ENCODE measurements around the gene BCL2L2. TPM values are rescaled to one million over a fixed set of nuclear protein-coding genes. Genes with fewer than 3 reads are reported as not detected.
"Not testable (repeated sequence)": the region's sequence is repeated elsewhere in the genome, so short reads cannot be mapped to it uniquely, and the experiment has no call there.

BCL2L2 gene
- total RNA-seq, 1 donor from 2014 or later = 18.3 TPM

DNA sequence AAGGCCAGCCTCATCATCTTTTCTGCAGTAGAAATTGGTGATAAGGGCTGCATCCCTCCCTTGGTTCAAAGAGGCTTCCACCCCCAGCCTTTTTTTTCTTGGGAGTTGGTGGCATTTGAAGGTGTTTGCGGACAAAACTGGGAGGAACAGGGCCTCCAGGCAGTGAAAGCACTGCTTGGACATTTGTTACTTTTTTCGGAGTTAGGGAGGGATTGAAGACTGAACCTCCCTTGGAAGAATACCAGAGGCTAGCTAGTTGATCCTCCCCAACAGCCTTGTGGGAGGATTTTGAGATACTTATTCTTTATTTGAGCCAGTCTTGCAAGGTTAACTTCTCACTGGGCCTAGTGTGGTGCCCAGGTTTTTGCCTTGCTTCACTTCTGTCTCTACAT lies 17.8 kb downstream of the BCL2L2 start:
- no peak for DNase-seq (ENCODE audit: low read depth, low spot score)

GRCh38 chr14:23324993-23325392 lies 18.4 kb downstream of the BCL2L2 start:
- no peak for DNase-seq (ENCODE audit: low read depth, low spot score)

DNA sequence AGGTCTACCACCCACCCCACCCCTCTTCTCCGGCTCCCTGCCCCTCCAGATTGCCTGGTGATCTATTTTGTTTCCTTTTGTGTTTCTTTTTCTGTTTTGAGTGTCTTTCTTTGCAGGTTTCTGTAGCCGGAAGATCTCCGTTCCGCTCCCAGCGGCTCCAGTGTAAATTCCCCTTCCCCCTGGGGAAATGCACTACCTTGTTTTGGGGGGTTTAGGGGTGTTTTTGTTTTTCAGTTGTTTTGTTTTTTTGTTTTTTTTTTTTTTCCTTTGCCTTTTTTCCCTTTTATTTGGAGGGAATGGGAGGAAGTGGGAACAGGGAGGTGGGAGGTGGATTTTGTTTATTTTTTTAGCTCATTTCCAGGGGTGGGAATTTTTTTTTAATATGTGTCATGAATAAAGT lies 19.1 kb downstream of the BCL2L2 start:
- DNase-seq (ENCODE audit: low read depth, low spot score) = not testable (repeated sequence)

- no peak for DNase-seq (ENCODE audit: low read depth, low spot score)
These were observed 20.1 kb downstream of the BCL2L2 start for GRCh38 chr14:23326491-23327332.

DNA sequence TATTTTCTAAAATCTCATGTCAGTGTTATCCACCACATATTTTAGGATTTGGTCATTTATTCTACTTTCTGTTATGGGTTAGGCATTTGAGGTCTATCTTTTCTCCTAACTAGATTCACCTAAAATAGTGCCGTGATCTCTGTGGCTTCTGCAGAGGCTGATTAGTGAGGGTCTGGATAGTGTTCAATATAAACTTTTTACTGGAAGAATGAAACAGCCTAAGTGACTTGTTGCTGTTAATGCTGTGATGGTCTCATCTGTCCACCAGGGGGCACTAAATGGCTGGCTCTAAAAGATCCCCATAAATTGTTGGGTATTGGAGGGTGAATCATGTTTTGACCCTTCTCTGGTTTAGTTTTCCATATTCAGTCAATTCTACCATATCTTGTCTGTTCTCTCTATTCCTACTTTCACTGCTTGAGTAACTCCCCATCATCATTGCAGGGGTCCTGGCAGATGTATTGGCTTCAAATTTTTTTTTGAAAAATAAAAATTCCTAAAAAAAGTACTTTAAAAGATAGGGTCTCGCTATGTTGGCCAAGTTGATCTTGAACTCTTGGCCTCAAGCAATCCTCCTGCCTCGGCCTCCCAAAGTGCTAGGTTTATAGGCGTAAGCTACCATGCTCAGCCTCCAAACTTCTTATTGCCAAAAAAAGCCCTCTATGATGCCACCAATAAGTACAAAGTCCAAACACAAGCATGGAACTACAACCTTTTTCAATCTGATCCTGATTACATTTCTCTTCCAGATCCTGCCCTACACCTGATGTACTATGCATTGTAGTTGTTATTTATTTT lies 21.5 kb downstream of the BCL2L2 start:
- DNase-seq (ENCODE audit: low read depth, low spot score) = peak; percentile 41

- DNase-seq (ENCODE audit: low read depth, low spot score) = no peak
These were observed 29.0 kb downstream of the BCL2L2 start for GRCh38 chr14:23335623-23336022.

DNA sequence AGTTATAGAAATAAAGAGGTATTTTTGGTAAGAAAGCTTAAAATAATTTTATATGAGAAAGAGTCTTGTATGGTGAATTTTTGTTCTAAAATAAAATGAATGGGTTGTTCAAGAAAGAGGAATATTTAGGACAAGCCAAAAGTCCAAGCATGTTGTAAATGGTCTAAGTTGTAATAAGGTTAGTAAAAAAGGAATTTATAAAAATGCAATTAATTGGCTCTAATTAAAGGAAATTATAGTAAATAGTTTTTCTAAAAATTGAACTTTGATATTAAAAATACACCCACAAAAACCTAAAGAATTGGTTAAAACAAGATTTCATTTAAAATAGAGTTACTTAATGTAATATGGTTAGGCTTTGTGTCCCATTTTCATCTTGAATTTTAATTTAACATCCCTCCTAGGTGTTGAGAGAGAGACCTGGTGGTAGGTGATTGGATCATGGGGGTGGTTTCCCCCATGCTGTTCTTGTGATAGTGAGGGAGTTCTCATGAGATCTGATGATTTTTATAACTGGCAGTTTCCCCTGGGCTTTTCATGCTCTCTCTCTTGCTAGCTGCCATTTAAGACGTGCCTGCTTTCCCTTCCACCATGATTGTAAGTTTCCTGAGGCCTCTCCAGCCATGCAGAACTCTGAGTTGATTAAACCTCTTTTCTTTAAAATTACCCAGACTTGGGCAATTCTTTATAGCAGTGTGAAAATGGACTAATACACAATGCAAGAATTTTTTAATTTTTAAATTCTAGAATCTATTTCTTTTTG lies 33.1 kb downstream of the BCL2L2 start:
- no peak for DNase-seq (ENCODE audit: low read depth, low spot score)

DNA sequence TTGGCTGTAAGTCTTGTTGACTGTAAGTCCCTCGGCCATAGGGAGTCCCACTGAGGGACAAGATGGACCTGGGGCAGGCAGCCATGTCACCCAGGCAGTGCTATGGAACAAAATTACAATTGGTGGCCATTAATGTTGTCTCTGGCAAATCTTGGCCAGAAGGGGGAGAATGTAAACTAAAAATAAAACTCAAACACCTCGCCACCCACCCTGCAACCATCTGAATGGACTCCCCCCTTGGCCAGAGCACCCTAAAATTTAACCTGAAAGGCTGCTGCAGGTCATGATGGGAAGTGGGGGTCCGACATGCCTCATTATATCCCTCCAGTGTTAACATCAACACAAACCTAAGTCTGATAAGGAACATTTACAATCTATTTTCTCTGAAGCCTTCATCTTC lies 37.8 kb downstream of the BCL2L2 start:
- no peak for DNase-seq (ENCODE audit: low read depth, low spot score)

GRCh38 chr14:23345987-23346692 lies 39.5 kb downstream of the BCL2L2 start:
- no peak for DNase-seq (ENCODE audit: low read depth, low spot score)

DNA sequence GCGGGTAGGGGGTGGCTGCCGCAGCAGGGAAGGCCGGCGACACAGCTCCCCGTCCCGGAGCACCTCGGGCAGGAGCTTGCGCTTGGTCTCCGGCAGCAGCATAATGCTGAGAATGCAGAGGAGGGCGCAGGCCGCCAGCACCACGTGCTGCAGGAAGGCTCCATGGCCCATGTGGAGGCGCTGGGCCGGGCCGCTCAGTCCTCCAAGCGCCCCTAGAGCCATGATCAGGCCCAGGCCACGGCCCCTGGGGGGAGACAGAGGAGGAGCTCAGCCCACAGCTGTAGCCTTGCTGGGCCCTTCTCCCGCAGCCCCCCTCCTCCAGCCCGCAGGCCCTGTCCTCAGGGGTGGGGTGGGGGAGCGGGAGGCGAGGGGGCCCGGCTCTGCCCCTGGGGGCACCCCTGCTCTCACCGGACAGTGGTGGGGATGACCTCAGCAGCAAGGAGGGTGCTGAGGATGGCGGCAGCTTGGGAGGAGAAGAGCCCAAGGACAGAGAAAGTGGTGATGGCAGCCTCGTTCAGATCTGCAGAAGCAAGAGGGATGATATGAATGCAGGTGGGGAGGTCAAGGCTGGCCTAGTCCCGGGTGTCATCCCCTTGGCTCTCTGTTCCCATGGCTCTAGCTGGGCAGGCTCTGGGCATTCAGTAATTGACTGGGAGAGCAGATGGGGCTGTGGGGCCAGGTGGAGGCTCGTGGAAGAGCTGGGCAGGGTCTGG lies 40.2 kb downstream of the BCL2L2 start:
- DNase-seq (ENCODE audit: low read depth, low spot score) = no peak

- DNase-seq (ENCODE audit: low read depth, low spot score) = no peak
These were observed 41.0 kb downstream of the BCL2L2 start for GRCh38 chr14:23347406-23348296.

- no peak for DNase-seq (ENCODE audit: low read depth, low spot score)
These were observed 41.6 kb downstream of the BCL2L2 start for GRCh38 chr14:23348297-23348655.

GRCh38 chr14:23349156-23349845 lies 42.7 kb downstream of the BCL2L2 start:
- DNase-seq (ENCODE audit: low read depth, low spot score) = no peak

GRCh38 chr14:23351681-23352505 lies 45.3 kb downstream of the BCL2L2 start:
- no peak for DNase-seq (ENCODE audit: low read depth, low spot score)

DNA sequence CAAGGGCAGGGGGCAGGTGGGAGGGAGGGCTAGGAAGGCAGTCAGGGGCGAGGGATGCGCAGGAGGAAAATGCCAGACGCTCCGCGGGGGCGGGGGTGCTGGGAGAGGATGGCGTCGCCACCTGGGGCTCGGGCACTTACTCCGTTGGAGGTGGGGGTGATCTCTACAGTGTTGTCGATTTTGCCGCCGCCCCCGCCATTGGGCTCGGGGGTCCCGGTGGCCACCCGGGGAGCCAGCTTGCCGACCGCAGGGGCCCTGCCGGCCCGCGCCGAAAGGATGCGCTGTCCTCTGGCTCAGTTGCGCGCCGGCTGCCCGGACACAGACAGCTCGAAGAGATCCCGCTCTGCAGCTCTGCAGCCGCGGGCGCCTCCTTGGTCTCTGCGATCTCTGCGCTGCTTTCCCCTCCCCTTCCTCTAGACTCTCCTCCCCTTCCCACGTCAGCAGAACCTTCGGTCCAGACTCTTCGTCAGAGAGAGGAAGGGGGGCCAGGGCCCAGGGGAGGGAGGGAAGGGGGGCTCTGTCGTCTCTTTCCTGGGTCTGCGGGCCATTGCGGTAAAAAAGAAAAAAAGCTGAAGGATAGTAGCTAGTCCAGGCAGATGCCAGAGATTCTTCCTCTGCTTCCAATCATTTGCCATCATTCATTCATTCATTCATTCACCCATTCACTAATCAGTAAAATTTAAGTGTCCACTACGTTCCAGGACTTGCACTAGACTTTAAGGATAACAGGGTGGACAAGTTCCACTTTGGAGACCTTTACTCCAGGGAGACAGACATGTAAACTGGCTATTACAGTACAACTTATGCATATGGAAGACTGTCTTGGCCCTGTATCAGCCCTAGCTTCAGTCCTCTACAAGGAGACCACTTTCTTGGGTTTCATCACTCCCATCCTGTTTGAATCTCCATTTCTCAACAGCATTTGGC lies 46.1 kb downstream of the BCL2L2 start, which contains the start of gene SLC22A17:
SLC22A17 (minus strand) TSS at position 382 of the 927 bp plus-strand sequence.
- no peak for DNase-seq (ENCODE audit: low read depth, low spot score)

DNA sequence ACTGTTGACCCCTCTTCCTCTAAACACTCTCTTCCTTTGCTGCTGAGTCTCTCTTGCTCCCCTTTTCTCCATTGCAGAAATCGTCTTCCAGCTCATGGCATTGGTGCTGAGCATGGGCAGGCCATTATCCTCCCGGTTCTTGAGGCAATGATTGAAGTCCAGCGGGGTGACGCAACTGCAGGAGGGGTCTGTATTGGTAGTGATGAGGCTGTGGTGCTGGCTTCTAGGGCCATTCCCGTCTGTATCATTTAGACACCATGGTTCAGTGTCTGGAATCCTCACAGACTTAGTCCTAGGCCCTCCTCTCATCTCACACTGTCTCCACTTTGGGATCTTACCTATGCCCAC lies 46.8 kb downstream of the BCL2L2 start:
- DNase-seq (ENCODE audit: low read depth, low spot score) = no peak

- DNase-seq (ENCODE audit: low read depth, low spot score) = no peak
These were observed 48.4 kb downstream of the BCL2L2 start for GRCh38 chr14:23354990-23355389.

Measured in pulmonary artery endothelial cell (primary cell).